CD4-positive, alpha-beta T cell (primary cell): Measurements from ENCODE around the gene GCN1. TPM values are rescaled to one million over a fixed set of nuclear protein-coding genes. Genes with fewer than 3 reads are reported as not detected.

Source experiments
- ATAC-seq: fragments of 200-7000 bp; cut with Tn5 transposase; one replicate; pipeline ENCODE4 v1.10.0; 2022; ENCODE audit warnings: mild to moderate bottlenecking; ENCODE audit not compliant: poor library complexity
- CTCF ChIA-PET: fragments of 350-600 bp; sonication (Branson Sonifier 250); formaldehyde crosslinking; loops from one replicate; lab custom pipeline; 2021; ENCODE audit warnings: antibody characterized with exemption, inconsistent platforms; lab: Charles Lee
- POLR2A ChIA-PET: fragments of 350-600 bp; sonication (Branson Sonifier 250); formaldehyde crosslinking; loops from one replicate; lab custom pipeline; 2021; ENCODE audit warnings: antibody characterized with exemption, inconsistent platforms; lab: Charles Lee
- DNase-seq, 14 experiments: peaks; one replicate each; pipeline ENCODE4 v3.0.0-alpha.2; 2013 to 2020; ENCODE audit warnings: mixed read lengths in 2 of 14
- H3K27ac ChIP-seq, 2 donors: one replicate each; pipeline versions ENCODE4 v1.5.1 to v1.7.0; 2013; ENCODE audit warnings: low read length in 2 of 2, low read depth in 1 of 2, mild to moderate bottlenecking in 1 of 2
- H3K27me3 ChIP-seq, 2 experiments: 1 replicate in 1 of 2; 2 replicates in 1 of 2; pipeline versions ENCODE4 v1.6.1 to v1.7.0; 2013; ENCODE audit warnings: low read length in 2 of 2, control low read depth in 1 of 2, mild to moderate bottlenecking in 1 of 2, moderate library complexity in 1 of 2; ENCODE audit not compliant: insufficient read depth in 2 of 2, control insufficient read depth in 1 of 2
- H3K36me3 ChIP-seq: one replicate; pipeline ENCODE4 v1.6.1; 2013; ENCODE audit warnings: low read length, control low read depth; ENCODE audit not compliant: insufficient read depth
- H3K4me1 ChIP-seq: one replicate; pipeline ENCODE4 v1.6.1; 2013; ENCODE audit warnings: low read length, control low read depth; ENCODE audit not compliant: insufficient read depth
- H3K4me3 ChIP-seq: one replicate; pipeline ENCODE4 v1.5.1; 2013; ENCODE audit warnings: mild to moderate bottlenecking, low read length, moderate library complexity
- H3K9me3 ChIP-seq, 2 experiments: 1 replicate in 1 of 2; 2 replicates in 1 of 2; pipeline versions ENCODE4 v1.6.1 to v1.7.0; 2013; ENCODE audit warnings: low read length in 2 of 2, mild to moderate bottlenecking in 2 of 2, control low read depth in 1 of 2, moderate library complexity in 1 of 2; ENCODE audit not compliant: control insufficient read depth in 1 of 2, insufficient read depth in 1 of 2
- H3K27ac Mint-ChIP-seq: one replicate; pipeline ENCODE4 v1.8.0; 2020; ENCODE audit warnings: mixed read lengths
- H3K27me3 Mint-ChIP-seq: one replicate; pipeline ENCODE4 v1.8.0; 2021; ENCODE audit warnings: mixed read lengths
- H3K36me3 Mint-ChIP-seq: one replicate; pipeline ENCODE4 v1.8.0; 2021; ENCODE audit warnings: low read depth, mixed read lengths
- H3K4me1 Mint-ChIP-seq: one replicate; pipeline ENCODE4 v1.8.0; 2021; ENCODE audit warnings: low read depth, mixed read lengths
- H3K4me3 Mint-ChIP-seq: one replicate; pipeline ENCODE4 v1.8.0; 2020; ENCODE audit warnings: mild to moderate bottlenecking, mixed read lengths
- H3K9me3 Mint-ChIP-seq: one replicate; pipeline ENCODE4 v1.8.0; 2020; ENCODE audit warnings: mixed read lengths
- CTCF ChIP-seq: fragments of 200-600 bp; IDR thresholded peaks from one replicate; pipeline ENCODE4 v1.8.0; 2022; ENCODE audit warnings: antibody characterized with exemption, mild to moderate bottlenecking
- intact Hi-C, 2 experiments: fragments of 100-400 bp; cut with DNase I in 1 of 2; cut with micrococcal nuclease in 1 of 2; formaldehyde crosslinking; loops; one replicate each; pipeline versions ENCODE4 v1.15.1 to v1.9.0; 2023 to 2025; cut with DNase I, micrococcal nuclease
- total RNA-seq, 174 experiments: library from RNA in 2 of 174; stranded (reverse) in 2 of 174; gene quantifications; one replicate each; pipeline ENCODE4 v1.2.3 and lab custom pipeline; 2021 to 2026

GCN1 gene
- total RNA-seq, 2 experiments from 2014 or later = 121 to 128 TPM

- Histone ChIP-seq H3K27ac (no peak overlapping the region), H3K9me3 (no peaks in the 10 kb centered on the region), H3K36me3 (peaks cover 79% of the 10 kb centered on the region), H3K27me3 (no peaks in the 10 kb centered on the region), H3K4me3 (no peak overlapping the region), H3K4me1 (no peaks in the 10 kb centered on the region)
- Mint-ChIP-seq H3K36me3 (peaks cover 69% of the 10 kb centered on the region), H3K27ac (peak overlapping the region; percentile 51), H3K27me3 (no peaks in the 10 kb centered on the region), H3K9me3 (no peaks in the 10 kb centered on the region), H3K4me1 (no peaks in the 10 kb centered on the region), H3K4me3 (no peak overlapping the region)
- ChIA-PET CTCF (no interaction called here), POLR2A (interaction anchor here (3.5 kb wide), 1 partner anchor 11 kb away, joined by 18 read pairs; the partner anchor contains the start of gene RPLP0)
- DNase-seq (no peak), ATAC-seq (no peak)
- intact Hi-C loops = no loop called here
- TF ChIP-seq CTCF = no peak
Measured at GRCh38 chr12:120211904-120212283, 17.4 kb upstream of the GCN1 start.

- peak overlapping the region; percentile 51 for H3K27ac Mint-ChIP-seq
Measured at GRCh38 chr12:120211243-120211903, 16.9 kb upstream of the GCN1 start.

GRCh38 chr12:120209851-120210250, 15.3 kb upstream of the GCN1 start:
- no peak overlapping the region for H3K4me3 Mint-ChIP-seq
- H3K9me3 ChIP-seq = no peaks in the 10 kb centered on the region
- H3K27me3 ChIP-seq = no peaks in the 10 kb centered on the region
- no peak overlapping the region for H3K27ac Mint-ChIP-seq
- H3K36me3 ChIP-seq = peaks cover 62% of the 10 kb centered on the region
- peaks cover 66% of the 10 kb centered on the region for H3K36me3 Mint-ChIP-seq
- no peak overlapping the region for H3K27ac ChIP-seq
- no peak for TF ChIP-seq CTCF
- H3K9me3 Mint-ChIP-seq = no peaks in the 10 kb centered on the region
- H3K4me1 ChIP-seq = no peaks in the 10 kb centered on the region
- H3K27me3 Mint-ChIP-seq = no peaks in the 10 kb centered on the region
- DNase-seq (no peak), ATAC-seq (no peak)
- no peak overlapping the region for H3K4me3 ChIP-seq
- CTCF ChIA-PET = no interaction called here
- H3K4me1 Mint-ChIP-seq = no peaks in the 10 kb centered on the region
- POLR2A ChIA-PET = interaction anchor here (1.4 to 3.5 kb wide), 3 partner anchors 9 to 82 kb away, joined by 5 to 18 read pairs (median 5); partner anchors contain the start of genes RNU4-2 and RPLP0
- intact Hi-C loops = loop anchor here in 1 of 2 experiments (10.0 kb wide), 1 partner anchor 195 kb away; no protein-coding TSS in a partner anchor

More at GRCh38 chr12:120211243-120211903, 16.9 kb upstream of the GCN1 start:
- peaks cover 74% of the 10 kb centered on the region for H3K36me3 Mint-ChIP-seq
- intact Hi-C loops = no loop called here
- Histone ChIP-seq H3K9me3 (no peaks in the 10 kb centered on the region), H3K4me3 (no peak overlapping the region), H3K27me3 (no peaks in the 10 kb centered on the region), H3K4me1 (no peaks in the 10 kb centered on the region), H3K36me3 (peaks cover 77% of the 10 kb centered on the region), H3K27ac (no peak overlapping the region)
- no peak for DNase-seq
- H3K27me3 Mint-ChIP-seq = no peaks in the 10 kb centered on the region
- no peaks in the 10 kb centered on the region for H3K9me3 Mint-ChIP-seq
- ChIA-PET CTCF (interaction anchor here (0.6 kb wide), 1 partner anchor 86 kb away, joined by 4 read pairs; no protein-coding TSS in a partner anchor), POLR2A (interaction anchor here (1.0 to 3.5 kb wide), 3 partner anchors 10 to 80 kb away, joined by 3 to 18 read pairs (median 5); partner anchors contain the start of genes RNU4-2 and RPLP0)
- no peak for TF ChIP-seq CTCF
- H3K4me3 Mint-ChIP-seq = no peak overlapping the region
- H3K4me1 Mint-ChIP-seq = no peaks in the 10 kb centered on the region
- ATAC-seq = no peak
